ENCODE results near the gene TRAP1.

Gene TRAP1

DNA sequence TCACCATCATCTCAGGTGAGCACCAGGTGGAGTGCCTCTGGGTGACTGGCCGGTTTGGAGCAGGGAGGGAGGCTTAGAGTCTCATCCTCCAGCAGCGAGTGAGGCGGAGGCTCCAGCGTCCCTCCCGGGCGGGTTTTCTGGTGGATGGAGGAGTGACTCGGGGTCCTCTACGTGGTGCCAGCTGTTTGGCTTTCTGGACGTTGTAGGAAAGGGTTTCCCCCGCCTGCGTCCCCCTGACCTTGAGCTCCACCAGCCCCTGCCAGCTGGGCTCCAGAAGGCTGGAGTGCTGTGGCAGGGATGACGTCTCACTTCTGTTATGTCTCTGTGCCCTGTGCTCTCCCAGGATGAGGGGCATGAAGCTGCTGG, 62.3 kb downstream of the TRAP1 start:
- TF ChIP-seq, protein P1, sequence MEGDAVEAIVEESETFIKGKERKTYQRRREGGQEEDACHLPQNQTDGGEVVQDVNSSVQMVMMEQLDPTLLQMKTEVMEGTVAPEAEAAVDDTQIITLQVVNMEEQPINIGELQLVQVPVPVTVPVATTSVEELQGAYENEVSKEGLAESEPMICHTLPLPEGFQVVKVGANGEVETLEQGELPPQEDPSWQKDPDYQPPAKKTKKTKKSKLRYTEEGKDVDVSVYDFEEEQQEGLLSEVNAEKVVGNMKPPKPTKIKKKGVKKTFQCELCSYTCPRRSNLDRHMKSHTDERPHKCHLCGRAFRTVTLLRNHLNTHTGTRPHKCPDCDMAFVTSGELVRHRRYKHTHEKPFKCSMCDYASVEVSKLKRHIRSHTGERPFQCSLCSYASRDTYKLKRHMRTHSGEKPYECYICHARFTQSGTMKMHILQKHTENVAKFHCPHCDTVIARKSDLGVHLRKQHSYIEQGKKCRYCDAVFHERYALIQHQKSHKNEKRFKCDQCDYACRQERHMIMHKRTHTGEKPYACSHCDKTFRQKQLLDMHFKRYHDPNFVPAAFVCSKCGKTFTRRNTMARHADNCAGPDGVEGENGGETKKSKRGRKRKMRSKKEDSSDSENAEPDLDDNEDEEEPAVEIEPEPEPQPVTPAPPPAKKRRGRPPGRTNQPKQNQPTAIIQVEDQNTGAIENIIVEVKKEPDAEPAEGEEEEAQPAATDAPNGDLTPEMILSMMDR (IDR thresholded peaks at IDR 0.05; ENCODE audit: extremely low read depth, missing control alignments) = no peak
- no peak for DNase-seq (ENCODE audit: low spot score)

DNA sequence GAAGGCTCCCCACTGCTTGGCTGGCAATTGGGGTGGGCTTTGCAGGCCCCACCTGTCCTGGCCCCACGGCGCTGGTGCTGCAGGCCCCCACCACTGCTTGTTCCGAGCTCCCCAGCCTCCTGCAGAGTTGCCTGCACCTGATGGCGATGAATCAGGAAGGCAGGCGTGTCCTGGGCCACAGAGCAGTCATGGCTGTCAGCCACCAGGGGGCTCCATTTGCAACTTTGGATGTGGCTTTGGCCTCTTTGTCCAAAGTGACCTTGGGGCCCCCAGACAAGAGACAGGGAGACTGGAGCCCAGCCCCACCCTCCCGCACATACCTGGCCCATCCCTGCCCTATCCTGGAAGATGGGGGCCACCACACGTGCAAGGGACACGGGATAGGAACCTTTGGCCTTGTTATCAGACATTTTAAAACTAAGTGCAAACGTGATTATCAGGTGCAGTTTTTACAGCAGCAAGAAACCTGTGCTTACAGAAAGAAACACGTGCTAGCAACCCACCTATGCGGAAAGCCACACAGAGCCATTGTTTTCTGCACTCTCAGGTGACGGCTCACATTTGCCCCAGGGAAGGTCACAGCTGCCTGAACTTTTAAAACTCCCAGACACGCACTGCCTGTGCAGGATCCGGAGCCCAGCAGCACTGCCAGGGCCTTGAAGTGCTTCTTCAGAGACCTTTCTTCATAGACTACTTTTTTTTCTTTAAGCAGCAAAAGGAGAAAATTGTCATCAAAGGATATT, 62.9 kb downstream of the TRAP1 start, which contains the start of gene DNASE1:
Gene DNASE1 (plus strand): TSS at position 443 of the 743 bp plus-strand sequence. CDS start 683 bp downstream, outside the sequence.
- TF ChIP-seq, protein P1 (IDR thresholded peaks at IDR 0.05; ENCODE audit: extremely low read depth, missing control alignments) = peak; percentile 60
- peak; percentile 80 for DNase-seq (ENCODE audit: low spot score)

DNA sequence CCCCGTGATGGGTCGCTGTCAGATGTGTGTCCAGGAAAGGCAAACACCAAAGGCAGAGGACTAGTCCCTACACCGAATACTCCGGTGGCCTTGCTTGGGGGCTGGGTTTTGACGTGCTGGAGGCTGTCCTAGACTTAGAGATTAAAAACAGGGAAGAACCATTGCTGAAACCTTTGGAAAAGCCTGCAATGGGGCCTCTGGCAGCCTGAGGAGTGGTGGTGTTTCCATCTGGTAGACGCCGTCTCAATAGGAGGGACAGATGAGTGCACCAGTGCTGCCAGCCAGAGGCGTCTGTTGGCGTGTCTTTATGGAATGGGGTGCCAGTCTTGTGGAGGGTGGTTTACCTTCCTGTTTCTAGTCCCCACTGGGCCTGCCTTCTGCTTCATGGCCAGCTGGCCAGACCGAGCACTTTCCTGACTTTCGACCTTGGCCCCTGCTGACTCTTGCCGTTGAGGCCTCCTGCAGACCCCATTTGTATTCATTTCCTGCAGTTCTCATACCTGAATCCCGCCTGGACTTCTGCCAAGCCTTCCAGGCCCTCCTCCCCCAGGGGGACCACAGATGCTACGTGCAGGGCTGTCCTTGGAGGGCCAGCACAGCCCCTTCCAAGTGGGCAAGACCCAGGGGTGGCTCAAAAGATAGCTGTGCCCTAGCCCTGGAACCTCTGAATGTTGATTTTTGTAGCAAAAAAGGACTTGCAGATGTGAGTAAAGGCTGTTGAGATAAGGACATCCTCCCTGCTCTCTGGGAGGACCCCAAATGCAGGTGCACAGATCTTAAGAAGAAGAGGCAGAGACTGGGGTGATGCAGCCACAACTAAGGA, 64.7 kb downstream of the TRAP1 start:
- TF ChIP-seq, protein P1 (IDR thresholded peaks at IDR 0.05; ENCODE audit: extremely low read depth, missing control alignments) = no peak
- no peak for DNase-seq (ENCODE audit: low spot score)

DNA sequence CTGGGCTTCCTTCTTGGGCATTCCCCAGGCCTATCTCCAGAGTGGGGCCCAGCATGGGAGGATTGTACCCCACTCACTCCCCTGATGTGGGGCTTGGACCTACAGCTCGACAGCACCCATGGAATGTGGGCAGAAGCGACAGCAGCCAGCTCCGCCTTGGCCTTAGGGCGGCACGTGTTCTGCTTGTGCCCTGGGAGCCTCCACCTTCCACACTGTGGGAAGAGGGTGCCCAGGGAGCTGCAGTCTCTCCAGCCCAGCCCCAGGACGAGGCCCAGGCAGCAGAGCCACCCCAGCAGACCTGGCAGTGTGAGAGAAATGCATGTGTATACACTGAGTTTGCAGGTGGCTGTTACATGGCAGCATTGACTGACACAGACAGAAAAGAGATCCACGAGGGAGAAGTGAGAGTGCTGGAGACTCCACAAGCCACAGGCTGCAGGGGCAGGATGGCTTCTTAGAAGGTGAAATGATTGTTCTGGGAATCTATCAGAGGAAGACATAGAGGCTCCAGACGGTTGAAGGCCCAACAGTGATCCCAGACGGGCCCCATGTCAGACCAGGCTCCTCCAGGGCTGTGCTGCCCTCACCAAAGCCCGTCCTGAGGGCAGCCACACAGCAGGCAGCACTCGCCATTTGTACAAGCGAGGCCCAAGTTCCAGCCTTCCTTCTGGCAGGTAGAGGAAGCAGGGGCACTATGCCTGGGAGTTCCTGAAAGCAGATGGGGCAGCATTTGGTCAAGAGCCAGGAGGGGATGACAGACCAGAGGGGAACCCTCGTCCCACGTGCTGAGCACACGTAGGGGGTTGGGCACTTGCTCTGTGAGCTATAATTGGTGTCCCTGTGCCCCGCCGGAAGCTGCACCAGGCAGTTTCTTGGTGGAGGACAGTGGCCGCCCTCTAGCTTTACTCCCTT, 65.6 kb downstream of the TRAP1 start:
- TF ChIP-seq, protein P1 (IDR thresholded peaks at IDR 0.05; ENCODE audit: extremely low read depth, missing control alignments) = no peak
- no peak for DNase-seq (ENCODE audit: low spot score)

DNA sequence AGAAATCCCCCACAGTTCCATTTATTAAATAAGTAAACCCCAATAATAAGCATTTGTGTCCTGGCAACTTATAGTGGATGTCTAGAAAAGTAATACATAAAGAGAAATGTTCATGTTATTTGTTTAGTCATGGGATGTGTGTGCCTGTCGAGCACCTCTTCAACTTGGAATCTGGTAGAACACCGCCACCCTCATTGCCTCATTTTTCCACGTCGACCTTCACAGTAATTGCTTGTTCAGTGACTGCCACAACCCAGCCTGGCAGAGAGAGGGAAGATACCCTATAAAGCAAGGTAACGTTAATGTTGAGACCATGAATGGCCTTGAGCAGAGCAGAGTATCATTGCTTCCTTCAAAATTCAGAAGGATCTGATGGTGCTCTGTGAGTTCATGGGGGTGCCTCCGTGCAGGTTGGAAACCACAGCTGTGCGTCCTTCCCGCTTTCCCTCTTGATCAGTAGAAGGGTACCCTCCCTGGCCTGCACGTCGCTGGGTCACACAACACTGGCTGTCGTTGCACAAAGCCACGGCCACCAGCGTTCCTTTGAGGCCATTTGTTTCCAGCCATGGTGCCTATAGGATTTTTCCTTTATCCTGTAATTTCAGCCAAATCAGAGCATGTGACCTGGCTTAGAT, 66.6 kb downstream of the TRAP1 start:
- TF ChIP-seq, protein P1 (IDR thresholded peaks at IDR 0.05; ENCODE audit: extremely low read depth, missing control alignments) = no peak
- no peak for DNase-seq (ENCODE audit: low spot score)

DNA sequence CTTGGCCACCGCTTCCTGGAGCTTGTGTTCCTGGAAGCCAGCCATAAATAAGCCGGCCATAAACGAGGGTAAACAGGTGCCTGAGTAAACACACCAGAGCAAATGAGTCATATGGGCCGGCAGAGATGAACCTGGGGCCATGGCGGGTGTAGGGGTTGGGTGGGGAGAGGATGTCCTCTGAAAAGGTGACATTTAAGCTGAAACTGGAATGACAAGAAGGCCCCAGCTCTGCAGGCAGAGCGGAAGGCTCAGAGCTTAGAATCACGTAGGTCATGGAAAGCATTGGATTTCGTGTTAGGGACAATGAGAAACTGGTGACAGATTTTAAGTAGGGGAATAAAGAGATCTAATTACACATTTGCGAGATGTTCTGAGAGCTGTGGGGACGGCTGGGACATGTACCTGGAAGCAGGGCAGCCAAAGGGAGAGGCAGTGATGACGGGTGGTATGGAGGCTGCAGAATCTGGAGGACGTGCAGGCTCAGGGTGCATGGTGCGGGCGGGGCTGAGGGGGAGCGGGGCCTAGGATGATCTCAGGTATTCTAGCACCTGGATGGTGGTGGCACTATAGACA, 70.9 kb downstream of the TRAP1 start:
- DNase-seq (ENCODE audit: low spot score) = no peak

More for the DNA sequence above, 70.9 kb downstream of the TRAP1 start:
- TF ChIP-seq, protein P1 (IDR thresholded peaks at IDR 0.05; ENCODE audit: extremely low read depth, missing control alignments) = no peak
